ENCODE measurements around the gene MRPL10. TPM values are rescaled to one million over a fixed set of nuclear protein-coding genes. Genes with fewer than 3 reads are reported as not detected.

Gene MRPL10
- polyA plus RNA-seq, 2 of the 4 experiments (the other 2 are of a cell fraction) = 62.8 to 97.7 TPM

DNA sequence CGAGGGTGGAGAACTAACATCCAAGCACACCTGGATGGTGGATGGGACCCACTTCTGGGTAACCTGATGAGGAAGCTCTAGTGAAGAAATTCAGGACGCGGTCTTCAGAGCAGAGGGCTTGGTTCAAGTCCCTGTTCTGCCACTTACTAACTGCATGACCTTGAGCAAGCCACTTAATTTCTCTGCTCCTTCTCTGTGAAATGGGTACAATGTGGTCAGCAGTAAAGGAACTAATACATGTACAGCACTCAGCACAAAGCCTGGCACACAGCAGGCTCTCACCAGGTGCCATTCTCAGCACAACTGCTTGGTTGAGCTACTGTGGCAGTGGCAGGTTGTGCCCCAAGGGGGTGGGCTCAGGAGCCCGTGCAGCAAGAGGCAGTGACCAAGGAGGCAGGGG lies 7.8 kb downstream of the MRPL10 start:
- H3K4me1 ChIP-seq = peaks cover 21% of the 10 kb centered on the region
- H3K4me3 ChIP-seq = no peak overlapping the region
- no peak overlapping the region for H3K27ac ChIP-seq
- ChIA-PET CTCF (interaction anchor here (0.9 to 4.1 kb wide), 5 partner anchors 19 to 147 kb away, joined by 3 to 27 read pairs (median 6); partner anchors contain the start of genes CDK5RAP3 and SCRN2), POLR2A (interaction anchor here (2.6 kb wide), 1 partner anchor 7 kb away, joined by 58 read pairs; the partner anchor contains the start of genes LRRC46 and MRPL10)
- no peak for ATAC-seq
- DNase-seq (ENCODE audit: low read depth in 1 of 2, low spot score in 1 of 2) = no peak
- 91% methylated on average over 4 of the region's 4 CpGs for WGBS (ENCODE audit: missing lambda C conversion rate)
- H3K4me2 ChIP-seq = no peak overlapping the region
- TF ChIP-seq JUNB (IDR thresholded peaks at IDR 0.05) (no peak), PBX3 (IDR thresholded peaks at IDR 0.05) (no peak), EHF (CRISPR knock-in tag; IDR thresholded peaks at IDR 0.05) (no peak)
- no peak for FAIRE-seq
- H3K9me3 ChIP-seq = no peaks in the 10 kb centered on the region

DNA sequence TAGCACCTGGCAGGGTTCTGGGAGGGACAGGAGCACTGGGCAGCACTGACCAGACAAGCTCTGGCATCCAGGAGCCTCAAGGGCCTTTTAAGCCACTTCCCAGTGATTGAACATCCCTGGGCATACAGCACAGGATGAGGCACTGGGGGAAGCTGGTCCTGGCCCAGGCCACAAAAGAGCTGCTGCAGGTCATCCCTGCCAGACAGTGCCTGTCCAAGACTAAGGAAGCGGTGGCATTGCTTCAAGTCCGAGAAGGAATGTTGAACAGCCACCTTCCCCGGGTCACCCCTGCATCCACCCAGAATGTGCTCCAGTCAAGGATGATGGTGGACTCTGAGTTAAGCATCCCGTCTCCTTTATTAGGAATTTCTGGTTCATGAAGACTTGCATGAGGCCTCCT lies 8.6 kb downstream of the MRPL10 start:
- 82% methylated on average over 4 of the region's 4 CpGs for WGBS (ENCODE audit: missing lambda C conversion rate)
- H3K4me3 ChIP-seq = no peak overlapping the region
- POLR2A ChIA-PET = interaction anchor here (2.6 kb wide), 1 partner anchor 8 kb away, joined by 58 read pairs; the partner anchor contains the start of genes LRRC46 and MRPL10
- FAIRE-seq = no peak
- TF ChIP-seq, protein P1, sequence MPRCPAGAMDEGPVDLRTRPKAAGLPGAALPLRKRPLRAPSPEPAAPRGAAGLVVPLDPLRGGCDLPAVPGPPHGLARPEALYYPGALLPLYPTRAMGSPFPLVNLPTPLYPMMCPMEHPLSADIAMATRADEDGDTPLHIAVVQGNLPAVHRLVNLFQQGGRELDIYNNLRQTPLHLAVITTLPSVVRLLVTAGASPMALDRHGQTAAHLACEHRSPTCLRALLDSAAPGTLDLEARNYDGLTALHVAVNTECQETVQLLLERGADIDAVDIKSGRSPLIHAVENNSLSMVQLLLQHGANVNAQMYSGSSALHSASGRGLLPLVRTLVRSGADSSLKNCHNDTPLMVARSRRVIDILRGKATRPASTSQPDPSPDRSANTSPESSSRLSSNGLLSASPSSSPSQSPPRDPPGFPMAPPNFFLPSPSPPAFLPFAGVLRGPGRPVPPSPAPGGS (IDR thresholded peaks at IDR 0.05) = no peak
- TF ChIP-seq USF2 (IDR thresholded peaks at IDR 0.05) = no peak
- peak overlapping the region; percentile 97; the same call in 1 of the 3 replicates for H3K4me2 ChIP-seq
- DNase-seq (ENCODE audit: low read depth in 1 of 2, low spot score in 1 of 2) = no peak
- CTCF ChIA-PET = interaction anchor here (0.9 to 4.1 kb wide), 10 partner anchors 8 to 148 kb away, joined by 3 to 27 read pairs (median 7); partner anchors contain the start of genes CDK5RAP3, LRRC46, MRPL10 and SCRN2
- H3K4me1 ChIP-seq = peaks cover 21% of the 10 kb centered on the region
- ATAC-seq = no peak
- no peaks in the 10 kb centered on the region for H3K9me3 ChIP-seq
- H3K27ac ChIP-seq = no peak overlapping the region

- TF ChIP-seq, protein P1 (IDR thresholded peaks at IDR 0.05) = 0 out of 3 replicates have a peak, but pooled peaks have one; percentile 56
- TF ChIP-seq CBX8 (IDR thresholded peaks at IDR 0.05) = no peak
- no peak for TF ChIP-seq BHLHE40 (IDR thresholded peaks at IDR 0.05; ENCODE audit: low read depth, low read length)
- TF ChIP-seq SMC3 (IDR thresholded peaks at IDR 0.05) = no peak
- TF ChIP-seq POLR2A (IDR thresholded peaks at IDR 0.05; ENCODE audit: low read length) = peak; percentile 81
- no peak for TF ChIP-seq NR3C1 (IDR thresholded peaks at IDR 0.05)
- TF ChIP-seq JUN (IDR thresholded peaks at IDR 0.05) = peak; percentile 59 to 64; a peak in 4 of 5 replicates
- TF ChIP-seq, protein P2, sequence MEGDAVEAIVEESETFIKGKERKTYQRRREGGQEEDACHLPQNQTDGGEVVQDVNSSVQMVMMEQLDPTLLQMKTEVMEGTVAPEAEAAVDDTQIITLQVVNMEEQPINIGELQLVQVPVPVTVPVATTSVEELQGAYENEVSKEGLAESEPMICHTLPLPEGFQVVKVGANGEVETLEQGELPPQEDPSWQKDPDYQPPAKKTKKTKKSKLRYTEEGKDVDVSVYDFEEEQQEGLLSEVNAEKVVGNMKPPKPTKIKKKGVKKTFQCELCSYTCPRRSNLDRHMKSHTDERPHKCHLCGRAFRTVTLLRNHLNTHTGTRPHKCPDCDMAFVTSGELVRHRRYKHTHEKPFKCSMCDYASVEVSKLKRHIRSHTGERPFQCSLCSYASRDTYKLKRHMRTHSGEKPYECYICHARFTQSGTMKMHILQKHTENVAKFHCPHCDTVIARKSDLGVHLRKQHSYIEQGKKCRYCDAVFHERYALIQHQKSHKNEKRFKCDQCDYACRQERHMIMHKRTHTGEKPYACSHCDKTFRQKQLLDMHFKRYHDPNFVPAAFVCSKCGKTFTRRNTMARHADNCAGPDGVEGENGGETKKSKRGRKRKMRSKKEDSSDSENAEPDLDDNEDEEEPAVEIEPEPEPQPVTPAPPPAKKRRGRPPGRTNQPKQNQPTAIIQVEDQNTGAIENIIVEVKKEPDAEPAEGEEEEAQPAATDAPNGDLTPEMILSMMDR (IDR thresholded peaks at IDR 0.05) = peak; percentile 58
- TF ChIP-seq, protein P3, sequence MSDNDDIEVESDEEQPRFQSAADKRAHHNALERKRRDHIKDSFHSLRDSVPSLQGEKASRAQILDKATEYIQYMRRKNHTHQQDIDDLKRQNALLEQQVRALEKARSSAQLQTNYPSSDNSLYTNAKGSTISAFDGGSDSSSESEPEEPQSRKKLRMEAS (IDR thresholded peaks at IDR 0.05) = 0 out of 2 replicates have a peak, but pooled peaks have one; percentile 47
- no peak for TF ChIP-seq FOSL2 (IDR thresholded peaks at IDR 0.05)
- peak; percentile 76 for TF ChIP-seq FOSL2 (CRISPR knock-in tag; IDR thresholded peaks at IDR 0.05)
- peaks cover 21% of the 10 kb centered on the region for H3K4me1 ChIP-seq
- ChIA-PET CTCF (interaction anchor here (0.6 to 4.1 kb wide), 15 partner anchors 8 to 1614 kb away, joined by 3 to 27 read pairs (median 5); partner anchors contain the start of genes LRRC46, MRPL10 and SCRN2), POLR2A (interaction anchor here (0.6 to 2.6 kb wide), 4 partner anchors 9 to 150 kb away, joined by 3 to 58 read pairs (median 4); partner anchors contain the start of genes LRRC46, MRPL10 and SCRN2)
- H3K4me2 ChIP-seq = peak within 1 kb of the TSS; percentile 97
- 11% methylated on average over 17 of the region's 21 CpGs for WGBS (ENCODE audit: missing lambda C conversion rate)
- DNase-seq (ENCODE audit: low read depth in 1 of 2, low spot score in 1 of 2) = peak; percentile 74 to 79
- FAIRE-seq = peak; percentile 68
- peak within 1 kb of the TSS; percentile 77 to 85 for H3K27ac ChIP-seq
- peak within 1 kb of the TSS; percentile 77 for H3K4me3 ChIP-seq
- peak; percentile 80 to 92 for ATAC-seq
- H3K9me3 ChIP-seq = no peaks in the 10 kb centered on the region
Observed at GRCh38 chr17:47821424-47822391, 9.6 kb downstream of the MRPL10 start, which contains the start of gene OSBPL7. TSS of gene OSBPL7 (minus strand) at chr17:47821794. CDS start at chr17:47820278, 1,516 bp downstream.
